ENCODE data around the gene FGFR3.

Gene FGFR3

GRCh38 chr4:1856071-1856942, 63.2 kb downstream of the FGFR3 start, which contains the start of gene LETM1:
Gene LETM1, minus strand, starts transcription at chr4:1856156. Its CDS starts 206 bp downstream, at chr4:1855950.
- no peaks in the 10 kb centered on the region for H3K27me3 ChIP-seq (replicated peaks; ENCODE audit: control insufficient read depth, insufficient read depth, low read length)
- peaks cover 48% of the 10 kb centered on the region for H3K4me1 ChIP-seq (ENCODE audit: control insufficient read depth, insufficient read depth, low read length)
- H3K4me3 ChIP-seq (ENCODE audit: low read length): peak within 1 kb of the TSS; percentile 92
- DNase-seq (ENCODE audit: low read depth): peak; percentile 92
- peak within 1 kb of the TSS; percentile 96 for H3K9ac ChIP-seq (ENCODE audit: low read length)
- no peaks in the 10 kb centered on the region for H3K9me3 ChIP-seq (ENCODE audit: control insufficient read depth, low read length)
- peaks cover 6% of the 10 kb centered on the region for H3K36me3 ChIP-seq (ENCODE audit: control insufficient read depth, insufficient read depth, low read length, severe bottlenecking)

GRCh38 chr4:1856943-1857699, 64.0 kb downstream of the FGFR3 start:
- Histone ChIP-seq H3K27me3 (replicated peaks; ENCODE audit: control insufficient read depth, insufficient read depth, low read length) (no peaks in the 10 kb centered on the region), H3K4me3 (ENCODE audit: low read length) (peak overlapping the region; percentile 92), H3K9ac (ENCODE audit: low read length) (peak overlapping the region; percentile 96), H3K36me3 (ENCODE audit: control insufficient read depth, insufficient read depth, low read length, severe bottlenecking) (peaks cover 6% of the 10 kb centered on the region), H3K9me3 (ENCODE audit: control insufficient read depth, low read length) (no peaks in the 10 kb centered on the region), H3K4me1 (ENCODE audit: control insufficient read depth, insufficient read depth, low read length) (peaks cover 40% of the 10 kb centered on the region)
- DNase-seq (ENCODE audit: low read depth): peak; percentile 50

- Histone ChIP-seq H3K4me1 (ENCODE audit: control insufficient read depth, insufficient read depth, low read length) (peaks cover 34% of the 10 kb centered on the region), H3K9me3 (ENCODE audit: control insufficient read depth, low read length) (no peaks in the 10 kb centered on the region), H3K36me3 (ENCODE audit: control insufficient read depth, insufficient read depth, low read length, severe bottlenecking) (peaks cover 6% of the 10 kb centered on the region), H3K9ac (ENCODE audit: low read length) (peak overlapping the region; percentile 96), H3K27me3 (replicated peaks; ENCODE audit: control insufficient read depth, insufficient read depth, low read length) (no peaks in the 10 kb centered on the region), H3K4me3 (ENCODE audit: low read length) (no peak overlapping the region)
- no peak for DNase-seq (ENCODE audit: low read depth)
Observed at GRCh38 chr4:1857931-1858330, 64.8 kb downstream of the FGFR3 start.

Measured in adipocyte (in vitro differentiated cells).